GM21529 (cell line): ENCODE measurements around the gene PCSK4.

Experiments used
- ATAC-seq: cut with Tn5 transposase; IDR thresholded peaks from one replicate; pipeline ENCODE4 v1.9.1; 2021; ENCODE audit not compliant: unreplicated experiment

Gene PCSK4

DNA sequence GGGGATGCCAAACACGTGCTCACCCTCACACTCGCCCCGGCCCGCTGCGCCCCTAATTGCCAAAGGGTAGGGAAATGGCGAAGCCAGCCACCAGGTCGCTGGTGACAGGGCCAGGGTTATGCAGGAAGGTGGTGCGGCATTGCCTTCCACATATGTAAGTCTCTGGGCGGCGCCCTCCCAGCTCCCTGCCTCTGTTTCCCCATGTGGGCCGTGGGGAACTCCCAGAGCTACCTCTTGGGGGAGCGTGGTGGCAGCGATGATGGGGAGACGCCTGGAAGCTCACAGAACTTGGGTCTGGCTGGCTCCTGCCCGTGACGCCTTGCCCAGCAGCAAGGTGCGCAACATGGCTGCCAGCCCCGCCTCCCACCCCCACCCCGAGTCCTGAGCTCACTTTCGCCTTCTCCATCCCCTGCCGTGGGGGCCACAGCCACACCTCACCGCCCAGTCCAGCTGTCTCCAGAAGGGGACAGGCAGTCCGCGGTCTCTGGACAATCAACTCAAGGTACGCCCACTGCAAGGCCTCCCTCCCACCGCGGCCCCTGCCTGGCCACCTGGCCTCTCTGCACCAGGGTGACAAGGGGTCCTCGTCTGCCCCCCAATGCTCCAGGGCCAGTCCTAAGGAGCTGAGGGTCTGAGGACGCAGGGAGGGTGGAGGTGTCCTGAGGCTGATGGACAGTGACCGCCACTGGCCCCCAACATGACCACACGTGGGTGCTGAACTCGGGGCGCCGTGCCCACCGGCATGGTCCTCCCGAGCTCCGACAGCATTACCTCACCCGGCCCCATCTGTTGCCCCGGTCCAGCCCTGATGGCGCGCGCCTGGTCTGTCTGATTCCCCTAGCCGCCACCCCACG lies 17.7 kb downstream of the PCSK4 start:
- ATAC-seq: no peak

DNA sequence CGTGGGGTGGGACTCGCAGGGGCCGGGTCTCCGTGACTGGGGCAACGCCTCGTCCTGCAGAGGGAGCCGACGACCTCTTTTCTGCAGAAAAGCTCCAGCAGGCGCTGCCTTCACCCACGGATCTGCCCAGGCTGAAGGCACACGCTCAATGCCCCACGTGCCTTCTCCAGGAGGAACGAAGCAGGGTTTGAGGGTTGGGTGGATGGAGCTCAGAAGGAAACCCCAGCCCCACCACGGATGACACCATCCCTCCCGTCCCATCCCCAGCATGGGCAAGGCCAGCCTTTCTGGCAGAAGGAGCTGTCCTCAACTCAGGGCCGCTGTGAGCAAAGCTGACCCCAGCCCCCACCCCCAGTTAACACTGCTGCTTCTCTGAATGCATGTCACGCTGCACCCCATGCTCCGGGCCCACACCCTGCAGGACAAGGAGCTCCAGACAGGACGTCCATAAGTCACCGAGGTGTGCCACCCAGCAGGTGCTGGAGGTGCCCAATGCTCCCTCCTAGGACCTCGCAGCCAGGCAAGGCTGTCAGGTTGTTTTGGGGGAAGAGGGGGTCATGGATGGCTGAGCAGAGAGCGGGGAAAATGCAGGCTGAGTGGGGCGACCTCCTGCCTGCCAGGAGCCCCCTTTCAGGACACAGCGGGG lies 18.5 kb downstream of the PCSK4 start:
- ATAC-seq: no peak

DNA sequence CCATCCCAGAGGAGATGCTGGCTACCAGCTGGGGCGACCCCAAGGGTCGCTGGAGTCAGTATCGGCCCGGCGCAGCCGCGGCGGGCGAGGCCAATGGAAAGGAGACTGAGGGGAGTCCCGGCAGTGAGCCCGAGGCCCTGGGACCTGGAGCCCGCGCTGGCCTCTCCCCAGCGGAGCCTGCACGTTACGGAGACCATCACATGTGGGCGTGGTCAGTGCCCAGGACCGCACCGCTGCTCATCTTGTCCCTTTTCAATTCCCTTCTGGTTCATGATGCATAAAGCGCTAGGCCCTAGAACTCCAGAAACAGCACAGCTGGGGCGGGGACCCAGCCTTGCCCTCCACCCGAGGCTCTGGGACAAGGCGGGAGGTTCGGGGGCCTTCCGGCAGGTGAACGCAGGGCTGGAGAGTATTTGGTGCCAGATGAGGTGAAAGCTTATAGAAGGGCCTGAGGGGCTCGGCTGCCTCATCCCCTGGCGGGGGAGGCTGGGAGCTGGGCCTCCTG lies 19.1 kb downstream of the PCSK4 start:
- ATAC-seq: no peak

DNA sequence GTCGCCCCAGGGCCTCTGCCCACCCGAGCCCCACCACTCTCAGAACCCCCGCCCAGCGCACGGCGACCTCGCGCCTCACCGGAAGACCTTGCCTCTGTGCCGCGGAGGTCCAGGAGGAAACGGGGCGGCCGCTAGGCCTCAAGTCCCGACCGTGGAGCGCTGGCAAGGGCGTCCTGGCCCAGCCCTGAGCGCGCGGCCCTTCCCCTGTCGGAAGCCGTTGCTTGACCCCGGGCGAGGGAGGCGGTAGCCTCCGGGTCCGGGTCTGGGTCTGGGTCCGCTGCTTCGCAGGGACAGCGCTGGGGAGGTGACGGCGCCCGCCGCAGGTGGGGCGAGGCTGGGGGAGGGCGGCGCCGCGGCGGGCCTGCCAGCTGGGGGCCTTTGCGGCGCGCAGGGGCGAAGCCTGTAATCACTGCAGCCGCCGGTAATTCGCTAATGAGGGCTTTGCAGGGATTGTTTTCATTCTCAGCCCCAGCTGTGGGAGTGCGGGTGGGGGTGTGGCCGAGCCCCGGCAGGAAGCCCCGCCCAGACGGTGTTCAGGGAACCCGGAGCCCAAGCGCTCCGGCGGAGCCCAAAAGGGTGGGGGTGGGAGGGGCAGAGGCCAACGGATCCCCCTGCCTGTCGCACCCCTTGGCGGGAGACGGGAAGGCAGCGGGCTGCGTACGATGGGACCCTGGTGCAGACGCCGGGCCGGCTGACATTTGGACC lies 19.7 kb downstream of the PCSK4 start:
- no peak for ATAC-seq

DNA sequence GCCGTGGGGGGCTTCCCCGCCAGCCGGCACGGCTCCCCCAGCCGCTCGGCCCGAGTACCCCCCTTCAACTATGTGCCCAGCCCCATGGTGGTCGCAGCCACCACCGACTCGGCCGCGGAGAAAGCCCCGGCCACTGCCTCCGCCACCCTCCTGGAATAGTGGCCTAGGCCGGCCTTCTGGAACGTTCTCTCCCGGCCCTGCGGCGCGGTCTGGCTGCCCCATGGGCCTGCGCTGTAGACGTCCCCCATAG lies 20.2 kb downstream of the PCSK4 start:
- ATAC-seq: no peak

DNA sequence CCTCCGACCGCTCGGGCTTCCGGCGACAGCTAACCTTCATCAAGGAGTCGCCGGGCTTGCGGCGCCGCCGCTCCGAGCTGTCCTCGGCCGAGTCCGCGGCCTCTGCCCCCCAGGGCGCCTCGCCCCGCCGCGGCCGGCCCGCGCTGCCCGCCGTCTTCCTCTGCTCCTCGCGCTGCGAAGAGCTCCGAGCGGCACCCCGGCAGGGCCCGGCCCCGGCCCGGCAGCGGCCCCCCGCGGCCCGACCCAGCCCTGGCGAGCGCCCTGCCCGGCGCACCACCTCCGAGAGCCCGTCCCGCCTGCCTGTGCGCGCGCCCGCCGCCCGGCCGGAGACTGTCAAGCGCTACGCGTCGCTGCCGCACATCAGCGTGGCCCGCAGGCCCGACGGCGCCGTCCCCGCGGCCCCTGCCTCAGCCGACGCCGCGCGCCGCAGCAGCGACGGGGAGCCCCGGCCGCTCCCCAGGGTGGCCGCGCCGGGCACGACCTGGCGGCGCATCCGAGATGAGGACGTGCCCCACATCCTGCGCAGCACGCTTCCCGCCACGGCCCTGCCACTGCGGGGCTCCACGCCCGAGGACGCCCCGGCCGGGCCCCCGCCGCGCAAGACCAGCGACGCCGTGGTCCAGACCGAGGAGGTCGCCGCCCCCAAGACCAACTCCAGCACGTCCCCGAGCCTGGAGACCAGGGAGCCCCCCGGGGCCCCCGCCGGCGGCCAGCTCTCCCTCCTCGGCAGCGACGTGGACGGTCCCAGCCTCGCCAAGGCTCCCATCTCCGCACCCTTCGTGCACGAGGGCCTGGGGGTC lies 20.7 kb downstream of the PCSK4 start:
- ATAC-seq: no peak

DNA sequence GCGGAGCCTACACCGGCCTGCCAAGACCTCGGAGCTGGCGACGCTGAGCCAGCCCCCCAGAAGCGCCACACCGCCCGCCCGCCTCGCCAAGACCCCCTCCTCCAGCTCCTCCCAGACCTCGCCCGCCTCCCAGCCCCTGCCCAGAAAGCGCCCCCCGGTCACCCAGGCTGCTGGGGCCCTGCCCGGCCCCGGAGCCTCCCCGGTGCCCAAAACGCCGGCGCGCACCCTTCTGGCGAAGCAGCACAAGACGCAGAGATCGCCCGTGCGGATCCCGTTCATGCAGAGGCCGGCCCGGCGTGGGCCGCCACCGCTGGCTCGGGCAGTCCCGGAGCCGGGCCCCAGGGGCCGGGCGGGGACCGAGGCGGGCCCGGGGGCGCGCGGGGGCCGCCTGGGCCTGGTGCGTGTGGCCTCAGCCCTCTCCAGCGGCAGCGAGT lies 21.3 kb downstream of the PCSK4 start:
- ATAC-seq: no peak

DNA sequence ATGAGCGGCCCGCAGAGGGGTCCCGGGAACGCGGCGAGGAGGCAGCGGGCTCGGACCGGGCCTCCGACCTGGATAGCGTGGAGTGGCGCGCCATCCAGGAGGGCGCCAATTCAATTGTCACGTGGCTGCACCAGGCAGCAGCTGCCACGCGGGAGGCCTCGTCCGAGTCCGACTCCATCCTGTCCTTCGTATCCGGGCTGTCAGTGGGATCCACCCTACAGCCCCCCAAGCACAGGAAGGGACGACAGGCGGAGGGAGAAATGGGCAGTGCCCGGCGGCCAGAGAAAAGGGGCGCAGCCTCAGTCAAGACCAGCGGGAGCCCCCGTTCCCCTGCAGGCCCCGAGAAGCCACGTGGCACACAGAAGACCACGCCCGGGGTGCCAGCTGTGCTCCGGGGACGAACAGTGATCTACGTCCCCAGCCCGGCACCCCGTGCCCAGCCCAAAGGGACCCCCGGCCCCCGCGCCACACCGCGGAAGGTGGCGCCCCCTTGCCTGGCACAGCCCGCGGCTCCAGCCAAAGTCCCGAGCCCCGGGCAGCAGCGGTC lies 21.8 kb downstream of the PCSK4 start:
- ATAC-seq: no peak

DNA sequence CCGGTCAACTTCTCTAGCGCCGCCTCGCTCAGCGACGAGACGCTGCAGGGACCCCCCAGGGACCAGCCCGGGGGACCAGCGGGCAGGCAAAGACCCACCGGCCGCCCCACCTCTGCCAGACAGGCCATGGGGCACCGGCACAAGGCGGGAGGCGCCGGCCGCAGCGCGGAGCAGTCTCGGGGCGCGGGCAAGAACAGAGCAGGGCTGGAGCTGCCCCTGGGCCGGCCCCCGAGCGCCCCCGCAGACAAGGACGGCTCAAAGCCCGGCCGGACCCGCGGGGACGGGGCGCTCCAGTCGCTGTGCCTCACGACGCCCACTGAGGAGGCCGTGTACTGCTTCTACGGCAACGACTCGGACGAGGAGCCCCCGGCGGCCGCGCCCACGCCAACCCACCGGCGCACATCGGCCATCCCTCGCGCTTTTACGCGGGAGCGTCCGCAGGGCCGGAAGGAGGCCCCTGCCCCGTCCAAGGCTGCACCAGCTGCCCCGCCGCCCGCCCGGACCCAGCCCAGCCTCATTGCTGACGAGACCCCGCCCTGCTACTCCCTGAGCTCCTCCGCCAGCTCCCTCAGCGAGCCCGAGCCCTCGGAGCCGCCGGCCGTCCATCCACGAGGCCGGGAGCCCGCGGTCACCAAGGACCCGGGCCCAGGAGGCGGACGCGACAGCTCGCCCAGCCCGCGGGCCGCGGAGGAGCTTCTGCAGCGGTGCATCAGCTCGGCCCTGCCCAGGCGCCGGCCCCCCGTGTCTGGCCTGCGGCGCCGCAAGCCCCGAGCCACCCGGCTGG lies 22.5 kb downstream of the PCSK4 start:
- ATAC-seq: no peak

DNA sequence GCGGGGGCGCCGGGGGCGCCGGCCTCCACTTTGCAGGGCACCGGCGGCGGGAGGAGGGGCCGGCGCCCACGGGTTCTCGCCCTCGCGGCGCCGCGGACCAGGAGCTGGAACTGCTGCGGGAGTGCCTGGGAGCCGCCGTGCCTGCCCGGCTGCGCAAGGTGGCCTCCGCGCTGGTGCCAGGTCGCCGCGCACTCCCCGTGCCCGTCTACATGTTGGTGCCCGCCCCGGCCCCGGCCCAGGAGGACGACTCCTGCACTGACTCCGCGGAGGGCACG lies 23.0 kb downstream of the PCSK4 start:
- no peak for ATAC-seq

DNA sequence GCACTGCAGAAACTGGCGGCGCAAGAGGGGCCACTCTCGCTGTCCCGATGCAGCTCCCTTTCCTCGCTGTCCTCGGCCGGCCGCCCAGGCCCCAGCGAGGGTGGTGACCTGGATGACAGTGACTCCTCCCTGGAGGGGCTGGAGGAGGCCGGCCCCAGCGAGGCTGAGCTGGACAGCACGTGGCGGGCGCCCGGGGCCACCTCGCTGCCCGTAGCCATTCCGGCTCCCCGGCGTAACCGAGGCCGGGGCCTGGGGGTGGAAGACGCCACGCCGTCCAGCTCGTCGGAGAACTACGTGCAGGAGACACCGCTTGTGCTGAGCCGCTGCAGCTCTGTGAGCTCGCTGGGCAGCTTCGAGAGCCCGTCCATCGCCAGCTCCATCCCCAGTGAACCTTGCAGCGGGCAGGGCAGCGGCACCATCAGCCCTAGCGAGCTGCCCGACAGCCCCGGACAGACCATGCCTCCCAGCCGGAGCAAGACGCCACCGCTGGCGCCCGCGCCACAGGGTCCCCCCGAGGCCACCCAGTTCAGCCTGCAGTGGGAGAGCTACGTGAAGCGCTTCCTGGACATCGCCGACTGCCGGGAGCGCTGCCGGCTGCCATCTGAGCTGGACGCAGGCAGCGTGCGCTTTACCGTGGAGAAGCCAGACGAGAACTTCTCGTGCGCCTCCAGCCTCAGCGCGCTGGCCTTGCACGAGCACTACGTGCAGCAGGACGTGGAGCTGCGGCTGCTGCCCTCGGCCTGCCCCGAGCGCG lies 23.5 kb downstream of the PCSK4 start:
- ATAC-seq: no peak

DNA sequence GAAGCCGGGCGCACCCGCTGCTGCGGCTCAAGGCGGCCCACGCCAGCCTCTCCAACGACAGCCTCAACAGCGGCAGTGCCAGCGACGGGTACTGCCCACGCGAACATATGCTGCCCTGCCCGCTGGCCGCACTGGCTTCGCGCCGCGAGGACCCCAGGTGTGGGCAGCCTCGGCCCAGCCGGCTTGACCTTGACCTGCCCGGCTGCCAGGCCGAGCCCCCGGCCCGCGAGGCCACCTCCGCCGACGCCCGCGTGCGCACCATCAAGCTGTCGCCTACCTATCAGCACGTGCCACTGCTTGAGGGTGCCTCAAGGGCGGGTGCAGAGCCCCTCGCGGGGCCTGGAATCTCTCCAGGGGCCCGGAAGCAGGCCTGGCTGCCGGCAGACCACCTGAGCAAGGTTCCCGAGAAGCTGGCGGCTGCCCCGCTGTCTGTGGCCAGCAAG lies 24.1 kb downstream of the PCSK4 start:
- no peak for ATAC-seq

DNA sequence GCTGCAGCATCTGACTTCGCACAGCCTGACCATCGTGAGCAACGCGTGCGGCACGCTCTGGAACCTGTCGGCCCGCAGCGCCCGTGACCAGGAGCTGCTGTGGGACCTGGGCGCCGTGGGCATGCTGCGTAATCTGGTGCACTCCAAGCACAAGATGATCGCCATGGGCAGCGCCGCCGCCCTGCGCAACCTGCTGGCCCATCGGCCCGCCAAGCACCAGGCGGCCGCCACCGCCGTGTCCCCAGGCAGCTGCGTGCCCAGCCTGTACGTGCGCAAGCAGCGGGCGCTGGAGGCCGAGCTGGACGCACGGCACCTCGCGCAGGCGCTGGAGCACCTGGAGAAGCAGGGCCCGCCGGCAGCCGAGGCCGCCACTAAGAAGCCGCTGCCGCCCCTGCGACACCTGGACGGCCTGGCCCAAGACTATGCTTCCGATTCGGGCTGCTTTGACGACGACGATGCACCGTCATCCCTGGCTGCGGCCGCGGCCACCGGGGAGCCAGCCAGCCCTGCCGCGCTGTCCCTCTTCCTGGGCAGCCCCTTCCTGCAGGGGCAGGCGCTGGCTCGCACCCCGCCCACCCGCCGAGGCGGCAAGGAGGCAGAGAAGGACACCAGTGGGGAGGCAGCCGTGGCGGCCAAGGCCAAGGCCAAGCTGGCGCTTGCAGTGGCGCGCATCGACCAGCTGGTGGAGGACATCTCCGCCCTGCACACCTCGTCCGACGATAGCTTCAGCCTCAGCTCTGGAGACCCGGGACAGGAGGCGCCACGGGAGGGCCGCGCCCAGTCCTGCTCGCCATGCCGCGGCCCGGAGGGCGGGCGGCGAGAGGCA lies 24.7 kb downstream of the PCSK4 start:
- ATAC-seq: no peak

DNA sequence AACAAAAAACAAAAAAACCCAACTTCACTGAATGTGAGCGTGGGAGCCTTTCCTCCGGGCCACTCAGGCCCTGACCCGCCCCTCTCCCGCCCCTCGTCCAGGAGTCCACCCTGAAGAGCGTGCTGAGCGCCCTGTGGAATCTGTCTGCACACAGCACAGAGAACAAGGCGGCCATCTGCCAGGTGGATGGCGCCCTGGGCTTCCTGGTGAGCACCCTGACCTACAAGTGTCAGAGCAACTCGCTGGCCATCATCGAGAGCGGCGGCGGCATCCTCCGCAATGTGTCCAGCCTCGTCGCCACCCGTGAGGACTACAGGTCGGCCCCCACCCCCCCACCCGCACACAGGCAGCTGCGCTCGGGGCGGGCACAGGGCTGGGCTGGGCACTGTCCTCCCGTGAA lies 28.3 kb downstream of the PCSK4 start:
- no peak for ATAC-seq

DNA sequence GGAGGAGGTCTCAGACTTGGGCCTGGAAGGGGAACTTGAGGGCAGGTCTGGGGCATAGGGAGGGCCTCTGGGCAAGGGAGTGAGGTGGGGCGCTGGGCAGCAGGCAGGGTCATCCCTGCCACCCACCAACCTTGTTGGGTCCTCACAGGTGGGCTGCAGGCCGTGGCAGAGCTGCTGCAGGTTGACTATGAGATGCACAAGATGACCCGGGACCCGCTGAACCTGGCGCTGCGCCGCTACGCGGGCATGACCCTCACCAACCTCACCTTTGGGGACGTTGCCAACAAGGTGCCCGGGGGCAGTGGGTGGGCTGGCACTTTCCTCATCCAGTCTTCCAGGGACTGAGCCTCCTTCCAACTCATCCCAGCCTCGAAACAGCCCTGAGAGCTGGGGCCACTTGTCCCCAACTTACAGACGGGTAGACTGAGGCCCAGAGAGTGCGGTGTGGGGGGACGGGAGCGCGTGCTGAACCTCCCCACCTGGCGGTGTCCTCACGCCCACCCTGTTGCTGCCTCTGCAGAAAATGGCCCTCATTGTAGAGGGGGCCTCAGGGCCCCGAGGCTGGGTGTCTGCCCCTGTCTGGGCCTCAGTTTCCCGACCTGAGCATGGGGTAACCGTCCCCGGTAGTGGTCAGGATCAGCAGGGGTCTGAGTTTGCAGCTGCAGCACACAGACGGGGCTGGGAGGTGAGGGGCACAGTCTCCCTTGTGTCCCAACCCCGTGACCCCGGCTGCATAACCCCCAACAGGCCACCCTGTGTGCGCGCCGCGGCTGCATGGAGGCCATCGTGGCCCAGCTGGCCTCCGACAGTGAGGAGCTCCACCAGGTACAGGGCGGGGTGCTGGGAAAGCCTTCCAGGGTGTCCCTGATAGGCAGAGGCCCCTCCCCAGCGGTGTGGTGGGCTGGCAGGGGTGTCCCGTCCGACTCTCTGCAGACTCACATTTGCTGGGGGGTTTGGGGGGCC lies 29.8 kb downstream of the PCSK4 start:
- ATAC-seq: no peak

DNA sequence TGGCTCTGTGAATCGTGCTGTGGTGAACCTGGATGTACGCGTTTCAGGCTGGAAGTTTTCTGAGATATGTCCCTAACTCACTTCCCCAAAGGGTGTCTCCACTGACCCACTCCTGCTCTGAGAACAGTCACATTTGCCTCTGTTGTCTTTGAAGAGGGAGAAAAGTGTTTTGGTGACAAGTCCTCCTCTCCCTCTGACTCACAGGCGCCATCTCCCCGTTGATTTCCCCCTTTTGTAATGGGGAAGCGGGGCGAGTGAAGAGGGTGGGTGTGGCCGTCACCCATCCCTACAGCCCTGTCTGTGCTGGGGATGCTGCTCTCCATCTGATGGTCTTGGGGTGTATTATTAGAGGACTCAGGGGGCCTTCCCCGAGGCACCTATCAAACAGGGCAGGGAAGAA lies 30.7 kb downstream of the PCSK4 start:
- no peak for ATAC-seq

DNA sequence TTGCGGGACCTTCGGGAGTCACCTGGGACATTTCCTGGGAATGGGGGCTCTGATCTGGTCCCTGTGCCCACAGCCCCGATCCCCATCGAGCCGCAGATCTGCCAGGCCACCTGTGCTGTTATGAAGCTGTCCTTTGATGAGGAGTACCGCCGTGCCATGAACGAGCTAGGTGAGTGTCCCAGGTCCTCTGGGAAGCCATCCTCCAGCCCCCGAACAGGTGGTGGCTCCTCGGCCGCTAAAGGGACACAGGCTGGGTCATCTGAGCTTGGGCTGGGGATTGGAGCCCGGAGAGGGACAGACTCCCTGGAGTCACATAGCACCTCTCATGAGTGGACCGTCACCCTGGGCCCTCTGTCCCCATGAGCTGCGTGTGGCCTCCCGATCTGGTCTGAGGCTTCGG lies 32.3 kb downstream of the PCSK4 start:
- no peak for ATAC-seq
